K562 (cell line): ENCODE data around the gene PTPRT. TPM values are rescaled to one million over a fixed set of nuclear protein-coding genes. Genes with fewer than 3 reads are reported as not detected.

Experiments used
- ATAC-seq: fragments of 200-7000 bp; cut with Tn5 transposase; 3 replicates; pipeline ENCODE4 v1.9.1; 2020; ENCODE audit warnings: moderate library complexity
- BruUV-seq: library from RNA; stranded (reverse); fragments of 400-500 nt; replicated peaks from 2 replicates; lab custom pipeline; 2021; lab: Mats Ljungman, UMichigan
- CTCF ChIA-PET: fragments of 300-600 bp; formaldehyde crosslinking; extraction: SDS; loops from one replicate; lab custom pipeline; 2021; ENCODE audit warnings: low intra/inter-chr PET ratio; lab: Yijun Ruan, JAX
- POLR2A ChIA-PET: fragments of 300-600, 350-650 bp; sonication (Branson Sonifier 250); formaldehyde crosslinking; extraction: SDS; loops from one replicate; lab custom pipeline; 2021; ENCODE audit warnings: antibody characterized with exemption, inconsistent platforms; lab: Yijun Ruan, JAX
- DNase-seq, 4 experiments: peaks; one replicate each; pipeline versions ENCODE4 v3.0.0 to v3.0.0-alpha.2; 2011 to 2018; ENCODE audit warnings: low spot score in 3 of 4, mixed read lengths in 3 of 4; ENCODE audit errors: extremely low read depth in 1 of 4
- FAIRE-seq: peaks from 2 replicates; lab custom pipeline; 2011; peaks lifted over from hg19 to GRCh38; lab: Jason Lieb, UNC
- H2AFZ ChIP-seq: 2 replicates; pipeline ENCODE4 v1.6.0; 2011; ENCODE audit warnings: low read depth, low read length, control low read depth, inconsistent platforms
- H3K27ac ChIP-seq: fragments of 200-600 bp; 3 replicates; pipeline ENCODE4 v1.8.0; 2011; ENCODE audit warnings: low read depth, mild to moderate bottlenecking, control low read depth, inconsistent platforms, low read length, moderate library complexity, mixed read lengths; ENCODE audit errors: extremely low read depth
- H3K27me3 ChIP-seq, 2 experiments: fragments of 300-600 bp in 1 of 2; 2 replicates in 1 of 2; 3 replicates in 1 of 2; pipeline versions ENCODE4 v1.6.0 to v1.8.0; 2011; ENCODE audit warnings: inconsistent platforms in 2 of 2, low read length in 2 of 2, mild to moderate bottlenecking in 1 of 2, mixed read lengths in 1 of 2, moderate library complexity in 1 of 2; ENCODE audit not compliant: control insufficient read depth in 2 of 2, insufficient read depth in 2 of 2
- H3K36me3 ChIP-seq: fragments of 300-600 bp; 3 replicates; pipeline ENCODE4 v1.8.0; 2011; ENCODE audit warnings: mild to moderate bottlenecking, low read length, inconsistent platforms; ENCODE audit not compliant: control insufficient read depth, insufficient read depth
- H3K4me1 ChIP-seq, 2 experiments: fragments of 200-600 bp in 1 of 2; replicated peaks in 1 of 2; 2 replicates in 1 of 2; 3 replicates in 1 of 2; pipeline versions ENCODE4 v1.5.1 to v1.8.0; 2011; ENCODE audit warnings: inconsistent platforms in 2 of 2, low read length in 2 of 2, mild to moderate bottlenecking in 1 of 2, mixed read lengths in 1 of 2, moderate library complexity in 1 of 2; ENCODE audit not compliant: control insufficient read depth in 2 of 2, insufficient read depth in 2 of 2
- H3K4me2 ChIP-seq: 2 replicates; pipeline ENCODE4 v1.6.1; 2011; ENCODE audit warnings: low read length, control low read depth, inconsistent platforms, mixed read lengths; ENCODE audit not compliant: insufficient read depth
- H3K4me3 ChIP-seq: fragments of 200-600 bp; sonication (generic), shearing (Covaris generic); 2 replicates; pipeline ENCODE4 v1.5.1; 2016; ENCODE audit warnings: control low read depth, inconsistent platforms
- H3K79me2 ChIP-seq: fragments of 200-600 bp; 3 replicates; pipeline ENCODE4 v1.8.0; 2011; ENCODE audit warnings: low read length, inconsistent platforms; ENCODE audit not compliant: control insufficient read depth, insufficient read depth
- H3K9ac ChIP-seq, 2 experiments: 2 replicates each; pipeline versions ENCODE4 v1.6.0 to v1.6.1; 2011; ENCODE audit warnings: low read depth in 2 of 2, low read length in 2 of 2, control low read depth in 1 of 2, inconsistent platforms in 1 of 2, mild to moderate bottlenecking in 1 of 2, mixed read lengths in 1 of 2; ENCODE audit not compliant: insufficient read depth in 1 of 2
- H3K9me1 ChIP-seq: one replicate; pipeline ENCODE4 v1.6.0; 2011; ENCODE audit warnings: inconsistent platforms, mild to moderate bottlenecking, low read length, moderate library complexity; ENCODE audit not compliant: control insufficient read depth, insufficient read depth
- H3K9me3 ChIP-seq: replicated peaks from 2 replicates; pipeline ENCODE4 v1.5.1; 2011; ENCODE audit warnings: low read depth, low read length, inconsistent platforms; ENCODE audit not compliant: control insufficient read depth, insufficient read depth
- H4K20me1 ChIP-seq: replicated peaks from 2 replicates; pipeline ENCODE4 v1.6.1; 2011; ENCODE audit warnings: low read length, inconsistent platforms, mixed read lengths; ENCODE audit not compliant: control insufficient read depth, insufficient read depth
- CTCF ChIP-seq, 3 experiments: IDR thresholded peaks in 2 of 3; conservative IDR thresholded peaks in 1 of 3; 2 replicates each; pipeline ENCODE4 v1.5.1; 2011 to 2012; ENCODE audit warnings: low read length in 3 of 3, mild to moderate bottlenecking in 3 of 3, control low read depth in 2 of 3, improper control_type of control experiment in 1 of 3, inconsistent platforms in 1 of 3, low read depth in 1 of 3, mixed read lengths in 1 of 3, moderate library complexity in 1 of 3; ENCODE audit not compliant: insufficient read depth in 2 of 3
- HNRNPUL1 ChIP-seq: fragments of 200-400 bp; formaldehyde crosslinking; IDR thresholded peaks from 2 replicates; pipeline ENCODE4 v1.6.1; 2017; ENCODE audit warnings: low read length
- ZNF76 ChIP-seq: fragments of 250-450 bp; sonication (Bioruptor Pico); IDR thresholded peaks from 2 replicates; pipeline ENCODE4 v1.4.0; 2020; ENCODE audit warnings: mild to moderate bottlenecking, moderate library complexity, borderline replicate concordance
- WGBS: fragments of 100-300 bp; shearing (Covaris generic); methylation state at CpG from one replicate; pipeline ENCODE4 v1.1.6; 2016; ENCODE audit warnings: low coverage, mixed read lengths; ENCODE audit not compliant: insufficient coverage; ENCODE audit errors: missing lambda C conversion rate; 5-methylcytosine and 5-hydroxymethylcytosine counted together
- in situ Hi-C: fragments of 300-500 bp; cut with MboI; formaldehyde crosslinking; loops from 4 replicates; pipeline ENCODE4 v1.15.0; 2018; ENCODE audit warnings: inconsistent platforms, mixed read lengths
- intact Hi-C: fragments of 100-400 bp; cut with micrococcal nuclease; formaldehyde crosslinking; loops from 2 replicates; pipeline ENCODE4 v1.14.2; 2022
- polyA plus RNA-seq, 8 experiments: library from polyadenylated mRNA; depleted of rRNA in 4 of 8; stranded (reverse) in 5 of 8; unstranded in 3 of 8; fragments of >200 nt; fragmentation: Nextera tagmentation in 2 of 8; fragmentation: Illumina TruSeq in 1 of 8; extraction: Ambion mirVana in 2 of 8; extraction: Trizol in 1 of 8; gene quantifications; 2 replicates each; pipeline versions ENCODE4 v1.2.1 to v1.2.3, GENCODE V29; 2011 to 2014; ENCODE audit warnings: inconsistent platforms in 1 of 8, missing spikeins in 1 of 8
- total RNA-seq, 7 experiments: library from RNA; depleted of rRNA in 6 of 7; stranded (reverse); fragments of >200 nt in 6 of 7; fragmentation: Illumina TruSeq in 2 of 7; extraction: Trizol in 2 of 7; gene quantifications; 2 replicates each; pipeline versions ENCODE4 v1.2.1 to v1.2.3, GENCODE V29; 2011 to 2021; ENCODE audit warnings: low replicate concordance in 1 of 7

PTPRT gene
- total and polyA plus RNA-seq, 9 of the 15 experiments (the other 6 are each of a cell fraction or from before 2014, with no cell fraction given): not detected

- intact Hi-C loops: no loop called here
- ATAC-seq (no peak), DNase-seq (no peak), FAIRE-seq (no peak)
- ChIA-PET POLR2A (no interaction called here), CTCF (no interaction called here)
- TF ChIP-seq HNRNPUL1: no peak
- TF ChIP-seq CTCF (IDR thresholded peaks at IDR 0.05 in 2 of 3, conservative IDR thresholded peaks at IDR 0.05 in 1 of 3; ENCODE audit: insufficient read depth in 2 of 3, low read depth in 1 of 3, low read length in 3 of 3): 0 out of 6 replicates have a peak, but pooled peaks of 1 of the 3 experiments have one; percentile 4
- Histone ChIP-seq H3K27me3 (peaks cover 0 to 5% of the 10 kb centered on the region in 2 experiments; a peak in 1 of 5 replicates), H4K20me1 (no peaks in the 10 kb centered on the region), H3K9ac (no peak overlapping the region), H3K4me2 (no peak overlapping the region), H3K79me2 (no peaks in the 10 kb centered on the region), H3K9me1 (no peaks in the 10 kb centered on the region), H3K9me3 (no peaks in the 10 kb centered on the region), H3K27ac (no peak overlapping the region), H3K36me3 (no peaks in the 10 kb centered on the region), H2AFZ (no peak overlapping the region), H3K4me3 (no peak overlapping the region), H3K4me1 (no peaks in the 10 kb centered on the region)
- in situ Hi-C loops: no loop called here
- BruUV-seq: no TSS peak
- WGBS: 0% methylated on average over 7 of the region's 7 CpGs
Measured at GRCh38 chr20:42775037-42775436, 414.7 kb downstream of the PTPRT start.

DNA sequence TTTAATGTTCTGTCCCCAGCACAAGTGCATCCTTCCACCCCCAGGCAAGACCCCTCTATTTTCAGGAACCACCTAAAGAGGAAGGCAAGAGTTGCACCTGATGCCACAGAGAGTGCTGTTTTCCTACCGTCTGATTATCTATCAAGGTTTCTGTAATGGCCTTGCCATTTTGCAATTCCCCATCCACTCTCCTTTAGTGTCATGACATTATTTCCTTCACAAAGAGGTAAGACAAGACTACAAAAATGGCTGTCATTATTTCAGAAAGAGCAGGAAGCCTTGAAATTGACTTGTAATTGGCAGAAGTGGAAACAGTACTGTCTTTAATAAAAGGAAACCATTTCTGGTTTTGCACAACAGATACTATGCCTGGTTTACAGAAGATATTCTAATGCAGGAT lies 426.7 kb downstream of the PTPRT start:
- no peak for FAIRE-seq
- Histone ChIP-seq H3K9me1 (no peaks in the 10 kb centered on the region), H4K20me1 (no peaks in the 10 kb centered on the region), H3K4me1 (no peaks in the 10 kb centered on the region), H3K4me2 (no peak overlapping the region), H3K79me2 (no peaks in the 10 kb centered on the region), H3K27ac (no peak overlapping the region), H3K9me3 (no peaks in the 10 kb centered on the region), H3K27me3 (no peaks in the 10 kb centered on the region), H2AFZ (no peak overlapping the region), H3K9ac (no peak overlapping the region), H3K36me3 (no peaks in the 10 kb centered on the region), H3K4me3 (no peak overlapping the region)
- no TSS peak for BruUV-seq
- ATAC-seq: no peak
- WGBS: 0% methylated on average over 1 of the region's 1 CpG
- in situ Hi-C loops (no loop called here), intact Hi-C loops (no loop called here)
- POLR2A ChIA-PET: no interaction called here
- CTCF ChIA-PET: no interaction called here
- DNase-seq: no peak
- TF ChIP-seq ZNF76 (CRISPR knock-in tag): no peak
